ENCODE measurements around the gene MITF.
"Not testable (repeated sequence)": the region's sequence is repeated elsewhere in the genome, so short reads cannot be mapped to it uniquely, and the experiment has no call there.

MITF gene

DNA sequence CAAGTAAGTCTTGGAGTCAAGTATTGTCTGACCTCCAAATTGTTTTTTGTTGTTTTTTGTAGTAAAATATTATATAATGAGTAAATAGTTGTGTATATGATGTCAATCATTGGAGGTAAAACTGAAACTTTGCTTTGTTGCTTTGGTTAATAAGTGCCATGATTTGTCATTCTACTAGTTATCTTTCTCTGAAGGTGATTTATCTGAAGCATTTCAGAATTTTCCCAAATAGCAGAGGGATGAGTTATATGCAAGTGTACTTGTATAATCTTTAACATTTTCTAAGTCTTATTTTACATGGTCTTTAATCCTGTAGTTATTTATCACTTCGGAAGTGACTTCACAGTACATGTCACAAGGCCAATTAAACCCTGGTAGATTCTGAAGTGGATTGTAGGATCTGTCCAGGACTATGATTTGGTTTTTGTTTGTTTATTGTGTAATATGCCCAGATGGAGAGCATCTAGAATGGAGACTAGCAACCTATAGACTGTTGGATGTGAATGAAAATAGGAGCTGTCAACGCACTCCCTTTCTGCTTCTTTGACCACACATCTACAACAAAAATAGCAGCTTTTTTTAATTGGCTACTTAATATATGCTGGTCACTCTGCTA lies 167.2 kb downstream of the MITF start:
- Mint-ChIP-seq H3K36me3 (ENCODE audit: low read depth) (peaks cover 17% of the 10 kb centered on the region), H3K4me1 (ENCODE audit: low read depth) (no peaks in the 10 kb centered on the region), H3K4me3 (no peak overlapping the region), H3K27me3 (no peaks in the 10 kb centered on the region), H3K9me3 (peaks cover 21% of the 10 kb centered on the region), H3K27ac (no peak overlapping the region)
- intact Hi-C loops (cut with micrococcal nuclease): no loop called here

DNA sequence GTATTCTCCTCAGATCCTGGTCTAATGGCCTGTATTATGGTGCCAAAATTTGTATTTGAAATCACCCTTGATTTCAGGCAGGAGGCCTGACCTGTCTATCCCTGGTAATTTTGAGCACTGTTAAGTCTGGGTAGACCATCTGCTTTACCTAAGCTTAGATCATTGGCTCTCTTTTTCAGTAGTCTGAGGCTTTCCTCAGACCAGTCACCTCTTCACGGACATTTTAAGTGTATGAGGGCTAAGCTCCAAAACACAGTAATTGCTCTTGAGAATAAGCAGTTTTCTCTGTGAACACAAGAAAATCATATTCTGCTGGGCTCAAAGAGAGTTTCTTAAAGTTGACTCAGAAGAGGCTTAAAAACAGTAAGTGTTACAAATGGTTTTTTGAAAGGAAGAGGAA lies 168.3 kb downstream of the MITF start:
- intact Hi-C loops (cut with micrococcal nuclease): no loop called here
- Mint-ChIP-seq H3K36me3 (ENCODE audit: low read depth) (peaks cover 19% of the 10 kb centered on the region), H3K4me3 (no peak overlapping the region), H3K27me3 (no peaks in the 10 kb centered on the region), H3K9me3 (peaks cover 21% of the 10 kb centered on the region), H3K27ac (no peak overlapping the region), H3K4me1 (ENCODE audit: low read depth) (no peaks in the 10 kb centered on the region)

DNA sequence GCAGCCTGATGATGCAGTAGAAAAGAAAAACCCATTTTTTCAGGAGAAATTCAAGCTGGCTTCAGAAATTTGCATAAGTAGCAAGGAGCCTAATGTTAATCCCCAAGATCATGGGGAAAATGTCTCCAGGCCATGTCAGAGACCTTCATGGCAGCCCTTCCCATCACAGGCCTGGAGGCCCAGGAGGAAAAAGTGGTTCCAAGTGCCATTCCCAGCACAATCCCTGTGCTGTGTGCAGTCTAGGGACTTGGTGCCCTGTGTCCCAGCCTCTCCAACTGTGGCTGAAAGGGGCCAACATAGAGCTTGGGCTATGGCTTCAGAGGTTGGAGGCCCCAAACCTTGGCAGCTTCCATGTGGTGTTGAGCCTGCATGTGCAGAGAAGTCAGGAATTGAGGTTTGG lies 170.6 kb downstream of the MITF start:
- Mint-ChIP-seq H3K36me3 (ENCODE audit: low read depth) (peaks cover 19% of the 10 kb centered on the region), H3K9me3 (peaks cover 21% of the 10 kb centered on the region)
- intact Hi-C loops (cut with micrococcal nuclease); H3K27me3 Mint-ChIP-seq; H3K27ac Mint-ChIP-seq; H3K4me3 Mint-ChIP-seq; H3K4me1 Mint-ChIP-seq (ENCODE audit: low read depth): not testable (repeated sequence)

DNA sequence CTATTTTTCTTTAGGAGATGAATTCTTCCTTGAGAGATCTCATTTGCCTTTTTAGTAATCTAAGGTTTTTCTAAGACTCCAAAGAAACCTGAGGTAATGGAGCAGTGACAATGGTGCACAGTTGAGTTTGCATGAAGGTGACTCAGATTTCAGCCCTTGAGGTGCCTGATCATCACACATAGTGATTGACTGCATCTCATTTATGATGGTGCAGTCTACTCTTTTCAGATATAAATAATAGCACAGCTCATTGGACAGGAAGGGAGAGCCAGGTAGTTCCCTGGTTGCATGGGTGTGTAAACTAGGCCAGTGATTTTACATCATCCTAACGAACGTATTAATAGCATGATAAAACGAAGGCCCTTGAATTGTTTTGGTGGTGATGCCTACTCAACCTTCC lies 174.2 kb downstream of the MITF start:
- Mint-ChIP-seq H3K27me3 (no peaks in the 10 kb centered on the region), H3K27ac (no peak overlapping the region), H3K4me3 (no peak overlapping the region), H3K9me3 (peaks cover 21% of the 10 kb centered on the region), H3K36me3 (ENCODE audit: low read depth) (peaks cover 19% of the 10 kb centered on the region), H3K4me1 (ENCODE audit: low read depth) (no peaks in the 10 kb centered on the region)
- intact Hi-C loops (cut with micrococcal nuclease): no loop called here

DNA sequence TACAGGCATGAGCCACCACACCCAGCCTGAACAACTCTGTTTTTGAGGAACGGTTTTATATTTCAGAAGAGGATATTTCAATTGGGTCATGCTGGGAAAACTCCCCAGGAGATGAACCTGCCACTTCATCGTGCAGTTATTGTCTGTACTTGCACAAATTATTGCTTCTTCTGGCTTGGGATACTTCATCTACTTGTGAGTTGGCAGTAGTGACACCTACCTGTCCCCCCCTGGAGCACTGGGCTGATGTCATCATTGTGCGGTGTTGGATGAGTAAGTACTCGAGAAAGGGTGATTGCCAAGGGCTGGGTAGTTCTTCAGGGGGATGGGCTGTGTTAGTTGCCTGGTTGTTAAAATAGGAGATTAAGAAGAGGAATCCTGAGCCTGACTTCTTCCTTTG lies 175.1 kb downstream of the MITF start:
- intact Hi-C loops (cut with micrococcal nuclease): no loop called here
- Mint-ChIP-seq H3K27ac (no peak overlapping the region), H3K4me1 (ENCODE audit: low read depth) (no peaks in the 10 kb centered on the region), H3K36me3 (ENCODE audit: low read depth) (peaks cover 14% of the 10 kb centered on the region), H3K9me3 (peaks cover 15% of the 10 kb centered on the region), H3K27me3 (no peaks in the 10 kb centered on the region), H3K4me3 (no peak overlapping the region)

DNA sequence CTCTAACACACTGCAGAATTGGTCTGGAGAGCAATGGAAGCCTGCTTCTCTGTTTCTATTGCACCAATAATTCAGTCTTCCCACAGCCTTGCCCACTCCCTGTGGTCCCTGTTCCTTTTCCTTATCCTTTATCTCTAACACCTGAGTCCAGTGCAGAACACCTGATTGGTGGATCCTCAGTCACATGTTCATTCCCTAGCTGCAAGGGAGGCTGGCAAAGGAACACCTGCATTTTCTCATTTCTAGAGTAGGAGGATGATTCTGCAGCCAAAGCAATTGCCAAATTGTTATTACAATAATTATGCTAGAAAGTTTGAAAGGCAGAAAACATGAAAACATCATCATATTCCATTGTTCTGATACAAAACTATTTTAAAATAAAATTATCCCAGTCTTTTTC lies 176.5 kb downstream of the MITF start:
- intact Hi-C loops (cut with micrococcal nuclease): no loop called here
- Mint-ChIP-seq H3K27me3 (no peaks in the 10 kb centered on the region), H3K4me1 (ENCODE audit: low read depth) (no peaks in the 10 kb centered on the region), H3K4me3 (no peak overlapping the region), H3K36me3 (ENCODE audit: low read depth) (peaks cover 7% of the 10 kb centered on the region), H3K27ac (no peak overlapping the region), H3K9me3 (peaks cover 7% of the 10 kb centered on the region)

DNA sequence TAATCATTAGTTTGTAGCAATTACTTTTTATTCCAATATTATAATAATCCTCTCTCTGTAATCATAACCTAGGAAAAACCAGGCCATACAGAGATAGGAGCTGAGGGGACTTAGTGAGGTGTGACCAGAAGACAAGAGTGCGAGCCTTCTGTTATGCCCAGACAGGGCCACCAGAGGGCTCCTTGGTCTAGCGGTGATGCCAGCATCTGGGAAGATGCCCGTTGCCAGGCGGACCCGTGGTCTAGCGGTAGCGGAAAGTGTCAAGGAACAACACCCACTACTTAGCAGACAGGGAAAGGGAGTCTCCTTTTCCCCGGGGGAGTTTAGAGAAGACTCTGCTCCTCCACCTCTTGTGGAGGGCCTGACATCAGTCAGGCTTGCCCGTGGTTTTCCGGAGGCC lies 180.7 kb downstream of the MITF start:
- H3K4me1 Mint-ChIP-seq (ENCODE audit: low read depth); H3K4me3 Mint-ChIP-seq; intact Hi-C loops (cut with micrococcal nuclease); H3K36me3 Mint-ChIP-seq (ENCODE audit: low read depth); H3K27me3 Mint-ChIP-seq; H3K9me3 Mint-ChIP-seq; H3K27ac Mint-ChIP-seq: not testable (repeated sequence)

DNA sequence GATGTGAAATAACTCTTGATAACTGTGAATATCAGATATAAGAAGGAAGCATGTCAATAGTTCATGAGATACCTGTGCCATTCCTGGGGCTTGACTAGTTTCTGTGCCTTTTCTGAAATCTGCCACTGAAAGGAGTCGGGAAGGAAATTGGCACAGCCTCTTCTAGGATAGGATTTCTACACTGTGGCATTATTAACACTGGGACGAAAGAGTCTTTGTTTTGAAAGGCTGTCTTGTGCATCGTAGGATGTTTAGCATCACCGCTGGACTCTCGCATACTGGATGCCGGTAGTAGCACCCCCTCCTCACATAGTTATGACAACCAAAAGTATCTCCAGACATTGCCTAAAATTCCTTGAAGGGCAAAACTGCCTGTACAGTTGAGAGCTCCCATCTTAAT lies 182.4 kb downstream of the MITF start:
- no peaks in the 10 kb centered on the region for H3K36me3 Mint-ChIP-seq (ENCODE audit: low read depth)
- no peak overlapping the region for H3K4me3 Mint-ChIP-seq
- H3K9me3 Mint-ChIP-seq: no peaks in the 10 kb centered on the region
- H3K4me1 Mint-ChIP-seq (ENCODE audit: low read depth): no peaks in the 10 kb centered on the region
- no peak overlapping the region for H3K27ac Mint-ChIP-seq
- no peaks in the 10 kb centered on the region for H3K27me3 Mint-ChIP-seq
- intact Hi-C loops (cut with micrococcal nuclease): no loop called here

DNA sequence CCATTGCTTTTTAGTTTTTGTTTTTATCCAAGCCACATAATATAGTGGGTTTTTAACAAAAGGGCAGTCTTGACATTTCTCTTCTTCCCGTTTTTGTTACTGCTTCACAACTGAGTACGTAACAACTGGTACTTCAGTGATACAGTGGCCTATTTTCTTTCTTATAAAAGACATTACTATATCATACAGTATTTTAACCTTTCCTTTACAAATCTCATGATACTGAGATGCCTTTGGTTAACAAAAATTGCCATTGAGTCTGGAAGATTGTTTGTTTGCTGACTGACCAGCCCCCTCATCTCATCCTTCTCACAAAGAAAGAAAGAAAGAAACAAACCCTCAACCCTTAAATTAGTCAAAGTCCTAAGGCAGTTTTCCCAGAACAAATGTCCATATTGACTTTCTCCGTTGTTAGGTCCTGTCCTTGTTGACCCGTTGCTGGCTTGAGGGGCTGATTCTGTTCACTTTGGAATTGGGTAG lies 183.3 kb downstream of the MITF start:
- no peaks in the 10 kb centered on the region for H3K4me1 Mint-ChIP-seq (ENCODE audit: low read depth)
- no peak overlapping the region for H3K4me3 Mint-ChIP-seq
- H3K27ac Mint-ChIP-seq: no peak overlapping the region
- no peaks in the 10 kb centered on the region for H3K27me3 Mint-ChIP-seq
- no peaks in the 10 kb centered on the region for H3K36me3 Mint-ChIP-seq (ENCODE audit: low read depth)
- intact Hi-C loops (cut with micrococcal nuclease): no loop called here
- no peaks in the 10 kb centered on the region for H3K9me3 Mint-ChIP-seq

DNA sequence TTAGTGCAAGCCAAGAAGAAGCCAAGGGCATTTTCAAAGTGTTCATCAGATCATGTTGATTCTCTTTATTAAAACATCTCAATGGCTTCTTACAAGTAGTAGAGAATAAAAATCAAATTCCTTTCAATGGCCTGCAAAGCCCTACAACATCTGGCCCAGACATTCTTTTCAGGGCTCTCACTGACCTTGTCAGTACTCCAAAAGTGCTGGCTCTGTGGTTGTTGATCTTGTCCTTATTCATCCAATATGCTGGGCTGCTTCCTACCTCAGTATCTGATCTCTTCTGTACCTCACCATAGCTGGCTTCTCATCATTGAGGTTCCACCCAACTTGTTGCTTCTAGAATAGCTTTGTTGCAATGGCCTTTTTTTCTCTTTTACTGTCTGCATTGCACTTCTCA lies 186.2 kb downstream of the MITF start:
- H3K4me3 Mint-ChIP-seq: no peak overlapping the region
- no peaks in the 10 kb centered on the region for H3K9me3 Mint-ChIP-seq
- no peak overlapping the region for H3K27ac Mint-ChIP-seq

DNA sequence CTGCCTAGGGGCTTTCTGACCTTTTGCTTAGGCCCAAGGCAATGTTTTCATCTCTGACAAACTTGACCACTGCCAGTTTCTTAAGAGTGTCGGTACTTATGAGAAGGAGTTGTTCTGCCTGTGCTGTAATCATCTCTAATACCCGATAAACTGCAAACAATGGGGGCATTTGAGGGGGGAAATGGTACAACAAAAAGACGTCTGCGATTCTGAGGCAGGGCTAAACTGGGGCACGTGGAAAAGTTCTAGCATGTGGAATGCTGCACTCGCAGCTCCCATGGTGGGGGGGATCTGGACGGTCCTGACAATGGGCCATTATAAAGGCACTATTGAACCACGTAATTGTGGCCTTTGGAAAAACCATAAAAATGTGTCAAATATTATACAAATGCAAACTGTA lies 187.1 kb downstream of the MITF start:
- H3K4me3 Mint-ChIP-seq: no peak overlapping the region
- intact Hi-C loops (cut with micrococcal nuclease): no loop called here
- H3K9me3 Mint-ChIP-seq: no peaks in the 10 kb centered on the region
- peaks cover 4% of the 10 kb centered on the region for H3K4me1 Mint-ChIP-seq (ENCODE audit: low read depth)
- H3K27me3 Mint-ChIP-seq: no peaks in the 10 kb centered on the region
- H3K27ac Mint-ChIP-seq: no peak overlapping the region
- H3K36me3 Mint-ChIP-seq (ENCODE audit: low read depth): peaks cover 7% of the 10 kb centered on the region

More for the DNA sequence above, 186.2 kb downstream of the MITF start:
- no peaks in the 10 kb centered on the region for H3K27me3 Mint-ChIP-seq
- peaks cover 4% of the 10 kb centered on the region for H3K4me1 Mint-ChIP-seq (ENCODE audit: low read depth)
- peaks cover 7% of the 10 kb centered on the region for H3K36me3 Mint-ChIP-seq (ENCODE audit: low read depth)
- intact Hi-C loops (cut with micrococcal nuclease): no loop called here

DNA sequence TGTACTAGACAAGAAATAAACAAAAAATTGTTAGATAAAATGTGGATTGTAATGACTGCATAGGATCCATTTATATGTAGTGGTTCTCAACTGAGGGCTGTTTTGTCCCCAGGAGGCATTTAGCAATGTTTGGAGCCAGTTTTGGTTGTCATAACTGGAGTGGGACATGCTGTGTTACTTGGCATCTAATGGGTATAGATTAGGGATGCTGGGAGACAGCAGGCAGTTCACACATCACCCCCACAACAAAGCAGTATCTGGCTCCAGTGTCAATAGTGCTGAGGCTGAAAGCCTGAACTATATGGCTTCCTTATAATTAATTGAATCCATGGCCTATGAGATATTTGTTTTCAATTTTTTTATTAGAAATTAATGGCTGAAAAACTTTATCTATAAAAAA lies 188.3 kb downstream of the MITF start:
- Mint-ChIP-seq H3K9me3 (no peaks in the 10 kb centered on the region), H3K4me1 (ENCODE audit: low read depth) (peaks cover 4% of the 10 kb centered on the region), H3K36me3 (ENCODE audit: low read depth) (peaks cover 7% of the 10 kb centered on the region), H3K4me3 (no peak overlapping the region), H3K27me3 (no peaks in the 10 kb centered on the region), H3K27ac (no peak overlapping the region)
- intact Hi-C loops (cut with micrococcal nuclease): no loop called here

DNA sequence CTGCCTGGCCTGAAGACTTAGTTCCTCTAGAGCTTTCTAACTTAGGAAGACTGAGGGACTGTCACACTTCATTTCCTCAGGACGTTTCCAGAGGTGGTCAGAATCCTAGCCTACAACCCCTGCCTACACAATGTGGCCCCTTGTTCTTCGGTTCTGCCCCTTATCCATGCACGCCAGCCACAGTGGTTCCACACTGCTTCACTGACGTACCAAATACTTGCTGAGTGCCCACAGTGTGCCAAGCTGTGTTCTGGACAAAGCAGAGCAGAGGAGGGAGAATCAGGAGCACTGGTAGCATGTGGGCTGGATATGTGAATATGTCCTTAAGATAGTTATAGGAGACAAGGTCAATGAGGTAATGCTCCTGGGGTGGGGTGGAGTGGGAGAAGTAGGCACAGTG lies 189.8 kb downstream of the MITF start:
- no peak overlapping the region for H3K27ac Mint-ChIP-seq

DNA sequence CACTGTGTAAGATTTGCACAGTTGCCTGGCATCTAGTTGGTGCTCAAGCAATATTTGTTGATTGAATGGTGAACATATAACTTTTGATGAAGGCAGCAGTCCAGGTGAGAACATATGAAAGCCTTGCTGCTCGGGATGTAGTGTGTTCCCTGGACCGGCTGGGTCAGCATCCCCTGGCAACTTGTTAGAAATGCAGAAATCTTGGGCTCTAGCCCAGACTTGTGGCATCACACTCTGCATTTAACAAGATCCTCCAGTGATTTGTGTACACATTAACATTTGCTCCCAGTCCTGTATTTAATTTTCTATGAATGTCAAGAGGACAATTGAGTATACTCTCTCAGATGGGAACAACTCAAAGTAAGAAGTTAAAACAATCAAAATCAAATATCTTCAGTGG lies 191.3 kb downstream of the MITF start:
- Mint-ChIP-seq H3K9me3 (no peaks in the 10 kb centered on the region), H3K4me3 (no peak overlapping the region), H3K27me3 (no peaks in the 10 kb centered on the region), H3K36me3 (ENCODE audit: low read depth) (peaks cover 7% of the 10 kb centered on the region), H3K4me1 (ENCODE audit: low read depth) (peaks cover 4% of the 10 kb centered on the region), H3K27ac (no peak overlapping the region)
- intact Hi-C loops (cut with micrococcal nuclease): no loop called here

More for the DNA sequence above, 189.8 kb downstream of the MITF start:
- Mint-ChIP-seq H3K4me3 (no peak overlapping the region), H3K27me3 (no peaks in the 10 kb centered on the region), H3K36me3 (ENCODE audit: low read depth) (peaks cover 7% of the 10 kb centered on the region), H3K9me3 (no peaks in the 10 kb centered on the region), H3K4me1 (ENCODE audit: low read depth) (peaks cover 4% of the 10 kb centered on the region)
- intact Hi-C loops (cut with micrococcal nuclease): no loop called here

DNA sequence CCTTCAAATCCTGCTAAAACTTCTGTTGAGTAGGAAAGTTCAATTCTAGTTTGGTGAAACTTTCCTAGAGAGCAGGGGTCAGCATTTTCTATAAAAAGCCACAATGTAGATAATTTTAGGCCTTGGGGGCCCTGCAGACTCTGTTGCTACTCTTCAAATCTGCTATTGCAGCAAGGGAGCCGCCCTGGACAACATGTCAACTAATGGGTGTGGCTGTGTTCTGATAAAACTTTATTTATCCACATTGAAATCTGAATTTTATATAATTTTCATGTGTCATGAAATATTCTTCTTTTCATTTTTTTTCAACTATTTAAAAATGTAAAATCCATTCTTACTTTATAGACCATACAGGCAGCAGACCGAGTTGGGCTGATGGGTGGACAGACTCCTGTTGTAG lies 192.8 kb downstream of the MITF start:
- intact Hi-C loops (cut with micrococcal nuclease): no loop called here
- Mint-ChIP-seq H3K36me3 (ENCODE audit: low read depth) (peaks cover 7% of the 10 kb centered on the region), H3K27me3 (no peaks in the 10 kb centered on the region), H3K4me3 (no peak overlapping the region), H3K27ac (no peak overlapping the region), H3K9me3 (no peaks in the 10 kb centered on the region), H3K4me1 (ENCODE audit: low read depth) (peaks cover 4% of the 10 kb centered on the region)

Data from dendritic cell treated with granulocyte-macrophage colony-stimulating factor and Interleukin-4, amounts not matched to agents 40 ng/mL and 50 ng/mL, for 4 days (primary cell).